Caco-2 (cell line): Measurements from ENCODE around the gene EXOC7. TPM values are rescaled to one million over a fixed set of nuclear protein-coding genes. Genes with fewer than 3 reads are reported as not detected.
A peak's percentile ranks its signal among the peaks of the same experiment; 100 is the strongest.

Experiments used
- BruUV-seq: library from RNA; stranded (reverse); fragments of 400-500 nt; replicated peaks from 2 replicates; lab custom pipeline; 2021; lab: Mats Ljungman, UMichigan
- CTCF ChIA-PET: fragments of 300-600 bp; sonication (Branson Sonifier 250); formaldehyde crosslinking; loops from one replicate; lab custom pipeline; 2022; ENCODE audit warnings: antibody characterized with exemption; lab: Charles Lee
- POLR2A ChIA-PET: fragments of 300-600 bp; sonication (Branson Sonifier 250); formaldehyde crosslinking; loops from one replicate; lab custom pipeline; 2022; ENCODE audit warnings: antibody characterized with exemption; lab: Charles Lee
- DNase-seq, 2 experiments: peaks; one replicate each; pipeline versions ENCODE4 v3.0.0 to v3.0.0-alpha.2; 2020 to 2022
- H3K27me3 ChIP-seq: replicated peaks from 2 replicates; pipeline ENCODE4 v1.6.0; 2011; ENCODE audit warnings: low read length; ENCODE audit not compliant: control insufficient read depth, insufficient read depth
- H3K36me3 ChIP-seq: 2 replicates; pipeline ENCODE4 v1.5.1; 2011; ENCODE audit warnings: low read length; ENCODE audit not compliant: control insufficient read depth, insufficient read depth
- H3K4me1 ChIP-seq: fragments of 250-450 bp; sonication (Bioruptor Pico); 2 replicates; pipeline ENCODE4 v1.5.1; 2020; ENCODE audit warnings: mild to moderate bottlenecking
- H3K4me3 ChIP-seq: 2 replicates; pipeline ENCODE4 v1.5.1; 2011; ENCODE audit warnings: low read depth, mild to moderate bottlenecking, control low read depth, low read length
- H3K9me3 ChIP-seq: fragments of 250-450 bp; sonication (Bioruptor Pico); 2 replicates; pipeline ENCODE4 v1.5.1; 2020; ENCODE audit warnings: mild to moderate bottlenecking, moderate library complexity
- H3K27ac Mint-ChIP-seq: one replicate; pipeline ENCODE4 v1.8.0; 2022; ENCODE audit warnings: mixed read lengths; ENCODE audit not compliant: unreplicated experiment
- H3K27me3 Mint-ChIP-seq: one replicate; pipeline ENCODE4 v1.8.0; 2022; ENCODE audit warnings: mixed read lengths; ENCODE audit not compliant: insufficient read depth, unreplicated experiment
- H3K36me3 Mint-ChIP-seq: one replicate; pipeline ENCODE4 v1.8.0; 2022; ENCODE audit warnings: mild to moderate bottlenecking, mixed read lengths; ENCODE audit not compliant: insufficient read depth, unreplicated experiment
- H3K4me1 Mint-ChIP-seq: one replicate; pipeline ENCODE4 v1.8.0; 2022; ENCODE audit warnings: low read depth, mixed read lengths; ENCODE audit not compliant: unreplicated experiment
- H3K4me3 Mint-ChIP-seq: one replicate; pipeline ENCODE4 v1.8.0; 2022; ENCODE audit warnings: mild to moderate bottlenecking, moderate library complexity, mixed read lengths; ENCODE audit not compliant: unreplicated experiment
- H3K9me3 Mint-ChIP-seq: one replicate; pipeline ENCODE4 v1.8.0; 2022; ENCODE audit warnings: mixed read lengths; ENCODE audit not compliant: unreplicated experiment
- intact Hi-C: fragments of 100-400 bp; cut with micrococcal nuclease; formaldehyde crosslinking; loops from one replicate; pipeline ENCODE4 v1.10.0; 2022; ENCODE audit not compliant: unreplicated experiment
- total RNA-seq: library from RNA; stranded (reverse); gene quantifications from 2 replicates; pipeline ENCODE4 v1.2.3, GENCODE V29; 2022
- TF ChIP-seq, protein P1 (sequence below), 2 experiments: fragments of 200-600 bp in 1 of 2; IDR thresholded peaks; 1 replicate in 1 of 2; 2 replicates in 1 of 2; pipeline versions ENCODE4 v1.5.1 to v1.8.0; 2011 to 2022; ENCODE audit warnings: antibody characterized with exemption in 1 of 2, control low read depth in 1 of 2, inconsistent platforms in 1 of 2, low read depth in 1 of 2, low read length in 1 of 2, mild to moderate bottlenecking in 1 of 2, moderate library complexity in 1 of 2; ENCODE audit not compliant: insufficient read depth in 1 of 2, severe bottlenecking in 1 of 2, unreplicated experiment in 1 of 2

The EXOC7 gene
- total RNA-seq, 1 experiment from 2014 or later: 205 TPM

- Mint-ChIP-seq H3K9me3 (no peaks in the 10 kb centered on the region), H3K27ac (no peak overlapping the region), H3K4me1 (peaks cover 39% of the 10 kb centered on the region), H3K27me3 (no peaks in the 10 kb centered on the region), H3K36me3 (no peaks in the 10 kb centered on the region), H3K4me3 (no peak overlapping the region)
- TF ChIP-seq, protein P1, sequence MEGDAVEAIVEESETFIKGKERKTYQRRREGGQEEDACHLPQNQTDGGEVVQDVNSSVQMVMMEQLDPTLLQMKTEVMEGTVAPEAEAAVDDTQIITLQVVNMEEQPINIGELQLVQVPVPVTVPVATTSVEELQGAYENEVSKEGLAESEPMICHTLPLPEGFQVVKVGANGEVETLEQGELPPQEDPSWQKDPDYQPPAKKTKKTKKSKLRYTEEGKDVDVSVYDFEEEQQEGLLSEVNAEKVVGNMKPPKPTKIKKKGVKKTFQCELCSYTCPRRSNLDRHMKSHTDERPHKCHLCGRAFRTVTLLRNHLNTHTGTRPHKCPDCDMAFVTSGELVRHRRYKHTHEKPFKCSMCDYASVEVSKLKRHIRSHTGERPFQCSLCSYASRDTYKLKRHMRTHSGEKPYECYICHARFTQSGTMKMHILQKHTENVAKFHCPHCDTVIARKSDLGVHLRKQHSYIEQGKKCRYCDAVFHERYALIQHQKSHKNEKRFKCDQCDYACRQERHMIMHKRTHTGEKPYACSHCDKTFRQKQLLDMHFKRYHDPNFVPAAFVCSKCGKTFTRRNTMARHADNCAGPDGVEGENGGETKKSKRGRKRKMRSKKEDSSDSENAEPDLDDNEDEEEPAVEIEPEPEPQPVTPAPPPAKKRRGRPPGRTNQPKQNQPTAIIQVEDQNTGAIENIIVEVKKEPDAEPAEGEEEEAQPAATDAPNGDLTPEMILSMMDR (IDR thresholded peaks at IDR 0.05; ENCODE audit: insufficient read depth in 1 of 2, low read depth in 1 of 2, low read length in 1 of 2, severe bottlenecking in 1 of 2, unreplicated experiment in 1 of 2): no peak
- BruUV-seq: no TSS peak
- ChIA-PET POLR2A (no interaction called here), CTCF (interaction anchor here (1.0 to 4.9 kb wide), 4 partner anchors 9 to 30 kb away, joined by 3 to 41 read pairs (median 6); no protein-coding TSS in a partner anchor)
- no peaks in the 10 kb centered on the region for H3K36me3 ChIP-seq
- no peaks in the 10 kb centered on the region for H3K27me3 ChIP-seq
- DNase-seq: no peak
- intact Hi-C loops: no loop called here
- peaks cover 10% of the 10 kb centered on the region for H3K4me1 ChIP-seq
- H3K4me3 ChIP-seq: no peak overlapping the region
- no peaks in the 10 kb centered on the region for H3K9me3 ChIP-seq
Measured at GRCh38 chr17:76123749-76124581, 20.4 kb upstream of the EXOC7 start.

- no TSS peak for BruUV-seq
Measured at GRCh38 chr17:76123191-76123499, 19.6 kb upstream of the EXOC7 start.

GRCh38 chr17:76122431-76123190 is 19.0 kb upstream of the EXOC7 start:
- no peak overlapping the region for H3K4me3 Mint-ChIP-seq
- no TSS peak for BruUV-seq
- ChIA-PET POLR2A (no interaction called here), CTCF (interaction anchor here (0.6 to 4.9 kb wide), 5 partner anchors 10 to 102 kb away, joined by 3 to 41 read pairs (median 4); no protein-coding TSS in a partner anchor)
- intact Hi-C loops: no loop called here
- no peaks in the 10 kb centered on the region for H3K36me3 Mint-ChIP-seq
- no peaks in the 10 kb centered on the region for H3K27me3 Mint-ChIP-seq
- Histone ChIP-seq H3K4me1 (peaks cover 7% of the 10 kb centered on the region), H3K36me3 (no peaks in the 10 kb centered on the region), H3K4me3 (no peak overlapping the region), H3K27me3 (no peaks in the 10 kb centered on the region), H3K9me3 (no peaks in the 10 kb centered on the region)
- DNase-seq: no peak
- peak overlapping the region; percentile 14 for H3K27ac Mint-ChIP-seq
- TF ChIP-seq, protein P1 (IDR thresholded peaks at IDR 0.05; ENCODE audit: insufficient read depth in 1 of 2, low read depth in 1 of 2, low read length in 1 of 2, severe bottlenecking in 1 of 2, unreplicated experiment in 1 of 2): no peak
- peaks cover 39% of the 10 kb centered on the region for H3K4me1 Mint-ChIP-seq
- no peaks in the 10 kb centered on the region for H3K9me3 Mint-ChIP-seq

More at GRCh38 chr17:76123191-76123499, 19.6 kb upstream of the EXOC7 start:
- no peaks in the 10 kb centered on the region for H3K36me3 Mint-ChIP-seq
- intact Hi-C loops: no loop called here
- H3K27me3 Mint-ChIP-seq: no peaks in the 10 kb centered on the region
- H3K36me3 ChIP-seq: no peaks in the 10 kb centered on the region
- H3K4me1 ChIP-seq: peaks cover 7% of the 10 kb centered on the region
- no peak overlapping the region for H3K4me3 Mint-ChIP-seq
- no peak overlapping the region for H3K27ac Mint-ChIP-seq
- no peaks in the 10 kb centered on the region for H3K9me3 Mint-ChIP-seq
- TF ChIP-seq, protein P1 (IDR thresholded peaks at IDR 0.05; ENCODE audit: insufficient read depth in 1 of 2, low read depth in 1 of 2, low read length in 1 of 2, severe bottlenecking in 1 of 2, unreplicated experiment in 1 of 2): no peak
- ChIA-PET POLR2A (no interaction called here), CTCF (interaction anchor here (1.7 to 4.9 kb wide), 3 partner anchors 10 to 30 kb away, joined by 4 to 41 read pairs (median 9); no protein-coding TSS in a partner anchor)
- H3K9me3 ChIP-seq: no peaks in the 10 kb centered on the region
- no peak for DNase-seq
- peaks cover 39% of the 10 kb centered on the region for H3K4me1 Mint-ChIP-seq
- H3K27me3 ChIP-seq: no peaks in the 10 kb centered on the region
- no peak overlapping the region for H3K4me3 ChIP-seq
